ENCODE results near the gene DSCAM.
"Not testable (repeated sequence)": the region's sequence is repeated elsewhere in the genome, so short reads cannot be mapped to it uniquely, and the experiment has no call there.

The DSCAM gene

GRCh38 chr21:40210251-40210650, 636.7 kb downstream of the DSCAM start:
- DNase-seq, result no peak

- no peak for DNase-seq
Measured at GRCh38 chr21:40208948-40209345, 638.0 kb downstream of the DSCAM start.

GRCh38 chr21:40208206-40208947, 638.6 kb downstream of the DSCAM start:
- no peak for DNase-seq

GRCh38 chr21:40200946-40201345, 646.0 kb downstream of the DSCAM start:
- no peak for DNase-seq

- DNase-seq, result no peak
Measured at GRCh38 chr21:40200126-40200525, 646.8 kb downstream of the DSCAM start.

GRCh38 chr21:40194185-40194980, 652.6 kb downstream of the DSCAM start:
- DNase-seq, result no peak

- DNase-seq, result no peak
Measured at GRCh38 chr21:40191616-40192015, 655.3 kb downstream of the DSCAM start.

- DNase-seq, result no peak
Measured at GRCh38 chr21:40191196-40191595, 655.8 kb downstream of the DSCAM start.

- DNase-seq, result no peak
Measured at GRCh38 chr21:40187946-40188654, 658.9 kb downstream of the DSCAM start.

- no peak for DNase-seq
Measured at GRCh38 chr21:40187244-40187643, 659.7 kb downstream of the DSCAM start.

- DNase-seq, result no peak
Measured at GRCh38 chr21:40186045-40186444, 660.9 kb downstream of the DSCAM start.

GRCh38 chr21:40185208-40185607, 661.8 kb downstream of the DSCAM start:
- DNase-seq, result no peak

- DNase-seq, result not testable (repeated sequence)
Measured at GRCh38 chr21:40182491-40182890, 664.5 kb downstream of the DSCAM start.

GRCh38 chr21:40179166-40179565, 667.8 kb downstream of the DSCAM start:
- DNase-seq, result peak in 1 of 2 experiments; percentile 2

GRCh38 chr21:40178726-40179125, 668.2 kb downstream of the DSCAM start:
- no peak for DNase-seq

GRCh38 chr21:40177979-40178378, 669.0 kb downstream of the DSCAM start:
- peak; percentile 39 to 76 for DNase-seq

- peak; percentile 76 to 94 for DNase-seq
Measured at GRCh38 chr21:40176724-40177123, 670.2 kb downstream of the DSCAM start.

GRCh38 chr21:40173816-40174215, 673.1 kb downstream of the DSCAM start:
- DNase-seq, result no peak

- DNase-seq, result no peak
Measured at GRCh38 chr21:40169971-40170370, 677.0 kb downstream of the DSCAM start.

- DNase-seq, result peak in 1 of 2 experiments; percentile 1
Measured at GRCh38 chr21:40166291-40166843, 680.6 kb downstream of the DSCAM start.

- DNase-seq, result peak in 1 of 2 experiments; percentile 31
Measured at GRCh38 chr21:40165773-40166070, 681.2 kb downstream of the DSCAM start.

- DNase-seq, result no peak
Measured at GRCh38 chr21:40164905-40165772, 681.8 kb downstream of the DSCAM start.
